Neural crest cell (in vitro differentiated cells): ENCODE data around the gene KRT81. TPM values are rescaled to one million over a fixed set of nuclear protein-coding genes. Genes with fewer than 3 reads are reported as not detected.
"Not testable (repeated sequence)": the region's sequence is repeated elsewhere in the genome, so short reads cannot be mapped to it uniquely, and the experiment has no call there.

Experiments used
- DNase-seq: peaks from one replicate; pipeline ENCODE4 v3.0.0; 2021; ENCODE audit warnings: low read depth, mixed read lengths, low spot score
- H3K27ac Mint-ChIP-seq: one replicate; pipeline ENCODE4 v1.8.0; 2021; ENCODE audit warnings: mild to moderate bottlenecking, mixed read lengths; ENCODE audit not compliant: unreplicated experiment
- H3K27me3 Mint-ChIP-seq: 2 replicates; pipeline ENCODE4 v1.8.0; 2021; ENCODE audit warnings: low read depth, mild to moderate bottlenecking, mixed read lengths
- H3K36me3 Mint-ChIP-seq: 2 replicates; pipeline ENCODE4 v1.8.0; 2021; ENCODE audit warnings: low read depth, mild to moderate bottlenecking, mixed read lengths
- H3K4me1 Mint-ChIP-seq: 2 replicates; pipeline ENCODE4 v1.8.0; 2021; ENCODE audit warnings: mixed read lengths
- H3K4me3 Mint-ChIP-seq: one replicate; pipeline ENCODE4 v1.8.0; 2021; ENCODE audit warnings: mild to moderate bottlenecking, mixed read lengths
- H3K9me3 Mint-ChIP-seq: 2 replicates; pipeline ENCODE4 v1.8.0; 2021; ENCODE audit warnings: mixed read lengths
- total RNA-seq: library from RNA; stranded (reverse); gene quantifications from 2 replicates; pipeline ENCODE4 v1.2.1, GENCODE V29; 2021
- TF ChIP-seq, protein P1 (sequence below): fragments of 200-600 bp; sonication (generic); conservative IDR thresholded peaks from 2 replicates; pipeline ENCODE4 v1.5.0; 2021; ENCODE audit warnings: antibody characterized with exemption, mild to moderate bottlenecking

The KRT81 gene
- total RNA-seq, 1 donor from 2014 or later = not detected

GRCh38 chr12:52244615-52244994 is 46.7 kb downstream of the KRT81 start:
- H3K4me3 Mint-ChIP-seq = no peak overlapping the region
- H3K27me3 Mint-ChIP-seq = peaks cover 22% of the 10 kb centered on the region
- TF ChIP-seq, protein P1, sequence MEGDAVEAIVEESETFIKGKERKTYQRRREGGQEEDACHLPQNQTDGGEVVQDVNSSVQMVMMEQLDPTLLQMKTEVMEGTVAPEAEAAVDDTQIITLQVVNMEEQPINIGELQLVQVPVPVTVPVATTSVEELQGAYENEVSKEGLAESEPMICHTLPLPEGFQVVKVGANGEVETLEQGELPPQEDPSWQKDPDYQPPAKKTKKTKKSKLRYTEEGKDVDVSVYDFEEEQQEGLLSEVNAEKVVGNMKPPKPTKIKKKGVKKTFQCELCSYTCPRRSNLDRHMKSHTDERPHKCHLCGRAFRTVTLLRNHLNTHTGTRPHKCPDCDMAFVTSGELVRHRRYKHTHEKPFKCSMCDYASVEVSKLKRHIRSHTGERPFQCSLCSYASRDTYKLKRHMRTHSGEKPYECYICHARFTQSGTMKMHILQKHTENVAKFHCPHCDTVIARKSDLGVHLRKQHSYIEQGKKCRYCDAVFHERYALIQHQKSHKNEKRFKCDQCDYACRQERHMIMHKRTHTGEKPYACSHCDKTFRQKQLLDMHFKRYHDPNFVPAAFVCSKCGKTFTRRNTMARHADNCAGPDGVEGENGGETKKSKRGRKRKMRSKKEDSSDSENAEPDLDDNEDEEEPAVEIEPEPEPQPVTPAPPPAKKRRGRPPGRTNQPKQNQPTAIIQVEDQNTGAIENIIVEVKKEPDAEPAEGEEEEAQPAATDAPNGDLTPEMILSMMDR = no peak
- no peak overlapping the region for H3K27ac Mint-ChIP-seq
- no peaks in the 10 kb centered on the region for H3K36me3 Mint-ChIP-seq
- H3K9me3 Mint-ChIP-seq = no peaks in the 10 kb centered on the region
- no peak for DNase-seq
- H3K4me1 Mint-ChIP-seq = peaks cover 23% of the 10 kb centered on the region

DNA sequence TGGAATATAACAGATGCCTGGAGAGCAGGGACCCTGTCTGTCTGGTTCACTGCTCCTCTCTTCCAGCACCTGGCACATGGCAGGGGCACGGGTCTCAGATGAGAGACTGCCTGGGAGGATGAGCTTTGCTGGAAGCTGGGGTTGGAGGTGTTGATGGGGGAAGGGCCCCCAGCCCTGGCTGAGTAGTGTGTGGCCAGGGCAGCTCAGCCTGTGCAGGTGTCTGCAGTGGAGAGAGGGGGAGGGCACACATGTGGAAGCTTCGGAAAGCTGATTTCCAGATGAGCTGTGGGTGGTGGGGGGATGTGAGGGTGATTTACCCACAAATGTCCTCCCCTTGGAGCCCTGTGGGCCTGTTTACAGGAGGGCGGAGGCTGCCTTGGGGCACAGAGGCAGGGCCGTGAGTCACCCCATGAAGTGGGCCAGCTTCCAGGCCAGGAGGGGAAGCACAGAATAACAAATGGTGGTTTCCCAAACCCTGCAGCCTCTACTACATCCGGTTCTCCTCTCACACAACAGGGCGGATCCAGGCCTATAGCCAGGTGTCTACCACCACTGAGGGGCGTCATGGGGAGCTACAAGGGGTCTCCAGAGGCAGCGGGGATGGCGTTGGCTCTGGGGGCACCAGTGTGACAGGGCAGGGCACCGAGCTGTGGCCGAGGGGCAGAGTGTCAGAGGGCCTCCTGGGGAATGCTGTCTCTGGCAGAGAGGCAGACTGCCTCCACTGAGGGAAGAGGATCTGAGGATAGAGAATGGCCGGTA is 47.3 kb downstream of the KRT81 start:
- Mint-ChIP-seq H3K27me3 (peaks cover 20% of the 10 kb centered on the region), H3K9me3 (no peaks in the 10 kb centered on the region), H3K4me1 (peaks cover 20% of the 10 kb centered on the region), H3K27ac (no peak overlapping the region), H3K4me3 (no peak overlapping the region), H3K36me3 (no peaks in the 10 kb centered on the region)
- no peak for DNase-seq
- TF ChIP-seq, protein P1 = no peak

- Mint-ChIP-seq H3K4me3 (no peak overlapping the region), H3K27me3 (peaks cover 16% of the 10 kb centered on the region), H3K9me3 (no peaks in the 10 kb centered on the region), H3K27ac (no peak overlapping the region), H3K36me3 (no peaks in the 10 kb centered on the region), H3K4me1 (peaks cover 20% of the 10 kb centered on the region)
- DNase-seq = no peak
- TF ChIP-seq, protein P1 = no peak
These were observed 48.0 kb downstream of the KRT81 start for GRCh38 chr12:52243259-52243855.

- Mint-ChIP-seq H3K9me3 (no peaks in the 10 kb centered on the region), H3K4me1 (peaks cover 20% of the 10 kb centered on the region)
- DNase-seq = no peak
These were observed 48.7 kb downstream of the KRT81 start for GRCh38 chr12:52242442-52243258.

DNA sequence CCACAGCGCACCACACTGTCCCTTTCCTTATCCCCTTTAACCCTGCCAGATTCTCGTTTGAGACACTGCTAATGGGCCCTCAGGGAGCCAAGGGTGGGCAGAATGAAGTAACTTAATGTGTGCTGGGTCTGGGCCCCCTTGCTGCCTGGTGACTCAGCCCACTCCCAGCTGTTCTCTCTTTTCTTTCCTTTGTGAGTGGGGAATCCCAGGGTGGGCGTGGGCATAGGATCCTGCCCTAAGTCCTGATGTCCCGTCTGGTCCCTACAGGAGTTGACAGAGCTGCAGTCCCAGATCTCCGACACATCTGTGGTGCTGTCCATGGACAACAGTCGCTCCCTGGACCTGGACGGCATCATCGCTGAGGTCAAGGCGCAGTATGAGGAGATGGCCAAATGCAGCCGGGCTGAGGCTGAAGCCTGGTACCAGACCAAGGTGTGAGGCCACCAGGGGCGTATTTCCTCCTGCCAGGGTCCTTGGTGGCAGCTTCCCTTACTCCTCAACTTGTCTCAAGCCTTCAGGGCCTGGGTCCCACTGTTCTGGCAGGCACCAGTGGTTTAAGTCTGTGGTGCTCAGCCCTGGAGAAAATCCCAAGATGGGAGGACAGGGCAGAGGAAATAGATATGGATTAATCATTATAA is 50.0 kb downstream of the KRT81 start:
- Mint-ChIP-seq H3K9me3 (no peaks in the 10 kb centered on the region), H3K27ac (peak overlapping the region; percentile 35), H3K4me3 (no peak overlapping the region), H3K36me3 (no peaks in the 10 kb centered on the region), H3K27me3 (peaks cover 17% of the 10 kb centered on the region), H3K4me1 (peaks cover 13% of the 10 kb centered on the region)
- TF ChIP-seq, protein P1 = no peak
- DNase-seq = no peak

More at GRCh38 chr12:52242442-52243258, 48.7 kb downstream of the KRT81 start:
- Mint-ChIP-seq H3K27me3 (peaks cover 17% of the 10 kb centered on the region), H3K36me3 (no peaks in the 10 kb centered on the region), H3K4me3 (no peak overlapping the region), H3K27ac (no peak overlapping the region)
- TF ChIP-seq, protein P1 = no peak

- H3K27ac Mint-ChIP-seq, H3K36me3 Mint-ChIP-seq, DNase-seq, H3K4me3 Mint-ChIP-seq, H3K4me1 Mint-ChIP-seq, H3K9me3 Mint-ChIP-seq: not testable (repeated sequence)
- peaks cover 19% of the 10 kb centered on the region for H3K27me3 Mint-ChIP-seq
These were observed 51.1 kb downstream of the KRT81 start for GRCh38 chr12:52240247-52240646.
